NCI-H524 (cell line): ENCODE data around the gene UBAP2.

ENCODE experiments used
- DNase-seq, 2 experiments: peaks; one replicate each; lab custom pipeline; 2025; lab: John Stamatoyannopoulos, UW

UBAP2 gene

GRCh38 chr9:34048727-34049629 is at the start of gene UBAP2:
TSS of gene UBAP2 (minus strand) at chr9:34048887. CDS start at chr9:34017148, 31,739 bp downstream.
- DNase-seq = peak; percentile 96 to 99

- DNase-seq = peak in 1 of 2 experiments; percentile 47
These were observed 49.6 kb upstream of the UBAP2 start for GRCh38 chr9:34098307-34098706.

- no peak for DNase-seq
These were observed 49.2 kb upstream of the UBAP2 start for GRCh38 chr9:34097865-34098264.

GRCh38 chr9:34096751-34097150 is 48.1 kb upstream of the UBAP2 start:
- no peak for DNase-seq

GRCh38 chr9:34093578-34093977 is 44.9 kb upstream of the UBAP2 start:
- DNase-seq = no peak

GRCh38 chr9:34089311-34089710 is 40.6 kb upstream of the UBAP2 start:
- no peak for DNase-seq

GRCh38 chr9:34087370-34087769 is 38.7 kb upstream of the UBAP2 start:
- no peak for DNase-seq

- no peak for DNase-seq
These were observed 38.2 kb upstream of the UBAP2 start for GRCh38 chr9:34086864-34087263.

GRCh38 chr9:34085581-34086500 is 37.2 kb upstream of the UBAP2 start:
- DNase-seq = no peak

GRCh38 chr9:34084562-34084961 is 35.9 kb upstream of the UBAP2 start:
- DNase-seq = no peak

- no peak for DNase-seq
These were observed 30.5 kb upstream of the UBAP2 start for GRCh38 chr9:34079181-34079580.

GRCh38 chr9:34072868-34073590 is 24.3 kb upstream of the UBAP2 start:
- no peak for DNase-seq

GRCh38 chr9:34072410-34072809 is 23.7 kb upstream of the UBAP2 start:
- peak in 1 of 2 experiments; percentile 29 for DNase-seq

- DNase-seq = peak in 1 of 2 experiments; percentile 7
These were observed 22.1 kb upstream of the UBAP2 start for GRCh38 chr9:34070606-34071324.

GRCh38 chr9:34069831-34070230 is 21.1 kb upstream of the UBAP2 start:
- DNase-seq = no peak

- peak in 1 of 2 experiments; percentile 23 for DNase-seq
These were observed 16.9 kb upstream of the UBAP2 start for GRCh38 chr9:34065541-34065940.

- DNase-seq = no peak
These were observed 11.3 kb upstream of the UBAP2 start for GRCh38 chr9:34059954-34060353.

GRCh38 chr9:34059281-34059680 is 10.6 kb upstream of the UBAP2 start:
- no peak for DNase-seq

GRCh38 chr9:34049630-34050384 is 1.1 kb upstream of the UBAP2 start:
- DNase-seq = peak; percentile 62 to 80
